ENCODE measurements around the gene ST6GALNAC4.
"Not testable (repeated sequence)": the region's sequence is repeated elsewhere in the genome, so short reads cannot be mapped to it uniquely, and the experiment has no call there.

Gene ST6GALNAC4

GRCh38 chr9:127884976-127885490 lies 31.8 kb downstream of the ST6GALNAC4 start:
- DNase-seq = no peak

- DNase-seq = peak; percentile 59
Observed at GRCh38 chr9:127884427-127884911, 32.4 kb downstream of the ST6GALNAC4 start.

- DNase-seq = no peak
Observed at GRCh38 chr9:127883959-127884358, 32.9 kb downstream of the ST6GALNAC4 start.

- DNase-seq = not testable (repeated sequence)
Observed at GRCh38 chr9:127881715-127882114, 35.1 kb downstream of the ST6GALNAC4 start.

GRCh38 chr9:127880143-127880542 lies 36.7 kb downstream of the ST6GALNAC4 start:
- no peak for DNase-seq

- DNase-seq = no peak
Observed at GRCh38 chr9:127878652-127879390, 38.0 kb downstream of the ST6GALNAC4 start.

GRCh38 chr9:127878001-127878651 lies 38.7 kb downstream of the ST6GALNAC4 start:
- no peak for DNase-seq

- DNase-seq = peak; percentile 65
Observed at GRCh38 chr9:127877566-127877998, 39.3 kb downstream of the ST6GALNAC4 start, which contains the start of gene AK1. AK1 (minus strand) TSS chr9:127877675; CDS start chr9:127874617, 3,058 bp downstream.

- no peak for DNase-seq
Observed at GRCh38 chr9:127876764-127877562, 39.9 kb downstream of the ST6GALNAC4 start.

GRCh38 chr9:127876026-127876763 lies 40.6 kb downstream of the ST6GALNAC4 start:
- DNase-seq = no peak

GRCh38 chr9:127875306-127875966 lies 41.4 kb downstream of the ST6GALNAC4 start:
- peak; percentile 48 for DNase-seq

GRCh38 chr9:127874301-127875221 lies 42.3 kb downstream of the ST6GALNAC4 start:
- DNase-seq = no peak

GRCh38 chr9:127873886-127874285 lies 43.0 kb downstream of the ST6GALNAC4 start:
- no peak for DNase-seq

GRCh38 chr9:127873223-127873691 lies 43.6 kb downstream of the ST6GALNAC4 start:
- DNase-seq = no peak

- no peak for DNase-seq
Observed at GRCh38 chr9:127872369-127873222, 44.2 kb downstream of the ST6GALNAC4 start.

- DNase-seq = no peak
Observed at GRCh38 chr9:127871531-127871930, 45.3 kb downstream of the ST6GALNAC4 start.

GRCh38 chr9:127870887-127871286 lies 46.0 kb downstream of the ST6GALNAC4 start:
- DNase-seq = no peak

- not testable (repeated sequence) for DNase-seq
Observed at GRCh38 chr9:127870153-127870491, 46.7 kb downstream of the ST6GALNAC4 start.

All from fibroblast of skin of back (primary cell).